Calu3 (cell line): ENCODE results near the gene AJAP1. TPM values are rescaled to one million over a fixed set of nuclear protein-coding genes. Genes with fewer than 3 reads are reported as not detected.

Source experiments
- BruUV-seq: library from RNA; stranded (reverse); fragments of 400-500 nt; replicated peaks from 2 replicates; lab custom pipeline; 2021; lab: Mats Ljungman, UMichigan
- CTCF ChIA-PET: fragments of 300-600 bp; sonication (Branson Sonifier 250); formaldehyde crosslinking; loops from one replicate; lab custom pipeline; 2022; ENCODE audit warnings: antibody characterized with exemption; lab: Charles Lee
- DNase-seq: peaks from one replicate; pipeline ENCODE4 v3.0.0; 2022
- H3K27ac Mint-ChIP-seq: one replicate; pipeline ENCODE4 v1.8.0; 2022; ENCODE audit warnings: mixed read lengths; ENCODE audit not compliant: unreplicated experiment
- H3K27me3 Mint-ChIP-seq: one replicate; pipeline ENCODE4 v1.8.0; 2022; ENCODE audit warnings: mixed read lengths; ENCODE audit not compliant: unreplicated experiment
- H3K36me3 Mint-ChIP-seq: one replicate; pipeline ENCODE4 v1.8.0; 2022; ENCODE audit warnings: mild to moderate bottlenecking, moderate library complexity, mixed read lengths; ENCODE audit not compliant: insufficient read depth, unreplicated experiment
- H3K4me1 Mint-ChIP-seq: one replicate; pipeline ENCODE4 v1.8.0; 2022; ENCODE audit warnings: mild to moderate bottlenecking, low read depth, mixed read lengths; ENCODE audit not compliant: unreplicated experiment
- H3K4me3 Mint-ChIP-seq: one replicate; pipeline ENCODE4 v1.8.0; 2022; ENCODE audit warnings: mild to moderate bottlenecking, low read depth, moderate library complexity, mixed read lengths; ENCODE audit not compliant: unreplicated experiment
- H3K9me3 Mint-ChIP-seq: one replicate; pipeline ENCODE4 v1.8.0; 2022; ENCODE audit warnings: low read depth, mixed read lengths; ENCODE audit not compliant: unreplicated experiment
- intact Hi-C: fragments of 100-400 bp; cut with micrococcal nuclease; formaldehyde crosslinking; loops from one replicate; pipeline ENCODE4 v1.10.0; 2022; ENCODE audit not compliant: unreplicated experiment
- total RNA-seq: library from RNA; stranded (reverse); gene quantifications from 2 replicates; pipeline ENCODE4 v1.2.3, GENCODE V29; 2022
- TF ChIP-seq, protein P1 (sequence below): fragments of 200-600 bp; IDR thresholded peaks from one replicate; pipeline ENCODE4 v1.8.0; 2022; ENCODE audit warnings: antibody characterized with exemption; ENCODE audit not compliant: unreplicated experiment

The AJAP1 gene
- total RNA-seq, 1 experiment from 2014 or later: not detected

DNA sequence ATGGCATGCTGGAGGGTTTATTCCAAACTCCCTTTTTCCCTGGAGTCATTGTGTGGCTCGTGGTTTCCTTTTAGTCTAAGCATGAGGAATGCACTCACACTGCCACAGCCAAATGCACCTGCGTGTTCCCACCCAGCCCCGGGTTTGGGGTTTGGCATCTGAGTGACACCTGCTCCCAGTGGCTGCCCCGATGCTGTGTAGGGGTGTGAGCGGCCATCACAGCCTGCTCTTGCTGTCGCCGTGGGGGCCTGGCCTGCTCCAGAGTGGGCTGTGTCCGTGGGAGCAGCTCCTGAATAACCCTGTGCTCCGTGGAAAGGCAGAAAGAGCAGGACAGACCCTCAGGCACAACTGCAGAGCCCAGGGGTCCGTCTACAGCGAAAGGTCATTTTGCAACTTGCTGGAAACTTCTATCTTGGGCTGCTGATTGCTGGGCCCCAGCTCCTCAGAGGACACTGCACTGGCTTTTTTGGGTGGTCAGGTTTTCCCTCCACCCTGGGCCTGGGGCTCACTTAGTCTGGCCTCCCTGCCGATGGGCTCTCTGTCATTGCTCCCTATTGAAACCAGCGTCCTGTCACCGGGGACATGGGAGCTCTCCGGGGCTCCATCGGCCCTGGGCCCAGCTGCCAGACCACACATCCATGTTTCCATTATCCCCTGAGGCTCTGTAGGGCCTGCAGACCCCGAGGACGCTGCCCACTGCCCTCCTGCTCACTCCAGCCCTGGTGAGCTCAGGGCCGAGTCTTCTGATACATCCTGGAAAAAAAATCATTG lies 74.1 kb downstream of the AJAP1 start:
- CTCF ChIA-PET: no interaction called here
- Mint-ChIP-seq H3K27me3 (no peaks in the 10 kb centered on the region), H3K4me3 (no peak overlapping the region), H3K9me3 (peaks cover 2% of the 10 kb centered on the region), H3K27ac (no peak overlapping the region), H3K4me1 (no peaks in the 10 kb centered on the region), H3K36me3 (no peaks in the 10 kb centered on the region)
- TF ChIP-seq, protein P1, sequence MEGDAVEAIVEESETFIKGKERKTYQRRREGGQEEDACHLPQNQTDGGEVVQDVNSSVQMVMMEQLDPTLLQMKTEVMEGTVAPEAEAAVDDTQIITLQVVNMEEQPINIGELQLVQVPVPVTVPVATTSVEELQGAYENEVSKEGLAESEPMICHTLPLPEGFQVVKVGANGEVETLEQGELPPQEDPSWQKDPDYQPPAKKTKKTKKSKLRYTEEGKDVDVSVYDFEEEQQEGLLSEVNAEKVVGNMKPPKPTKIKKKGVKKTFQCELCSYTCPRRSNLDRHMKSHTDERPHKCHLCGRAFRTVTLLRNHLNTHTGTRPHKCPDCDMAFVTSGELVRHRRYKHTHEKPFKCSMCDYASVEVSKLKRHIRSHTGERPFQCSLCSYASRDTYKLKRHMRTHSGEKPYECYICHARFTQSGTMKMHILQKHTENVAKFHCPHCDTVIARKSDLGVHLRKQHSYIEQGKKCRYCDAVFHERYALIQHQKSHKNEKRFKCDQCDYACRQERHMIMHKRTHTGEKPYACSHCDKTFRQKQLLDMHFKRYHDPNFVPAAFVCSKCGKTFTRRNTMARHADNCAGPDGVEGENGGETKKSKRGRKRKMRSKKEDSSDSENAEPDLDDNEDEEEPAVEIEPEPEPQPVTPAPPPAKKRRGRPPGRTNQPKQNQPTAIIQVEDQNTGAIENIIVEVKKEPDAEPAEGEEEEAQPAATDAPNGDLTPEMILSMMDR: no peak
- BruUV-seq: no TSS peak
- no peak for DNase-seq
- intact Hi-C loops: no loop called here

- Mint-ChIP-seq H3K4me1 (no peaks in the 10 kb centered on the region), H3K4me3 (no peak overlapping the region), H3K36me3 (no peaks in the 10 kb centered on the region), H3K27ac (no peak overlapping the region), H3K27me3 (no peaks in the 10 kb centered on the region), H3K9me3 (peaks cover 2% of the 10 kb centered on the region)
- no peak for DNase-seq
- CTCF ChIA-PET: no interaction called here
- no TSS peak for BruUV-seq
- intact Hi-C loops: no loop called here
- TF ChIP-seq, protein P1: no peak
Observed at GRCh38 chr1:4729090-4729471, 74.7 kb downstream of the AJAP1 start.

- intact Hi-C loops: no loop called here
Observed at GRCh38 chr1:4730078-4730477, 75.7 kb downstream of the AJAP1 start.

DNA sequence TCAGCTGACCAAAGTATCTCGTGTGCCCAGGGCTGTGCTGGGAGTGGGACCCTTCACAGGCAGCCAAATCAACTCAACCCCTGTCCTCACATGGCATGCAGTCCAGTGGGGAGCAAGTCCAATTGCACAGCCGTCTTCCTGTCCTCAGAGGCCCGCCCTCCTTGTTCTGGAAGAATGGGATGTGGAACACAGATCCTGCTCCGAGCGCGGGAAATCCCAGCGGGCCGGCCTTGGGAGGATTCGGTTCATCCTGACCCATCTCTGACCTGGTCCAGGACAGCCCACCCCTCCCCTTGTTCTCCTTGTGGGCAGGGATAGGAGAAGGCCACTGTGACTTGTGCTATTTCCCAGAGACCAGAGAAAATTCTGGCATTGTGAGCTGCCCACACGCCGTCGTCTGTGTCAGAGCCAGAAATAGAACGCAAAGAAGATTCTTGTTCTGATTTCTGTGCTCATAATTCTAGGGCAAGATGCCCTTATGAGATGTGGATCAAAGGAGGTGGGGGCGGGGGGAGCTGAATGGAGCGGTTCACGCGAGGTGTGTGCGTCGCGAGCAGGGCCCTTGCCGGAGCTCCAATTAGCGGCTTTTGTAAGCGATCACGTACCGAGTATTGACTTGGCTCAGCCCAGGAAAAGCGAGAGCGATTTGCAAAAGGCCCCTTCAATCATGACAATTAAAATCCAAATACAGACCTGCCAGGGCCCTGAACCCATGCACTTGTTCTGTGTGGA lies 79.2 kb downstream of the AJAP1 start:
- intact Hi-C loops: no loop called here
- H3K4me1 Mint-ChIP-seq: no peaks in the 10 kb centered on the region
- H3K9me3 Mint-ChIP-seq: peaks cover 4% of the 10 kb centered on the region
- no peak overlapping the region for H3K27ac Mint-ChIP-seq
- H3K36me3 Mint-ChIP-seq: no peaks in the 10 kb centered on the region
- BruUV-seq: no TSS peak
- no peak for DNase-seq
- no peaks in the 10 kb centered on the region for H3K27me3 Mint-ChIP-seq
- H3K4me3 Mint-ChIP-seq: no peak overlapping the region
- CTCF ChIA-PET: no interaction called here
- TF ChIP-seq, protein P1: no peak

More at GRCh38 chr1:4730078-4730477, 75.7 kb downstream of the AJAP1 start:
- Mint-ChIP-seq H3K4me3 (no peak overlapping the region), H3K27me3 (no peaks in the 10 kb centered on the region), H3K9me3 (peaks cover 2% of the 10 kb centered on the region), H3K36me3 (no peaks in the 10 kb centered on the region), H3K4me1 (no peaks in the 10 kb centered on the region), H3K27ac (no peak overlapping the region)
- BruUV-seq: no TSS peak
- TF ChIP-seq, protein P1: no peak
- no peak for DNase-seq
- CTCF ChIA-PET: no interaction called here
